GM23338 (cell line): ENCODE data around the gene IFI16.

ENCODE experiments used
- CREB1 ChIP-seq: fragments of 250-450 bp; sonication (Bioruptor Pico); IDR thresholded peaks from 2 replicates; pipeline ENCODE4 v1.5.0; 2020; ENCODE audit warnings: low read depth, mild to moderate bottlenecking, moderate library complexity
- CTCF ChIP-seq, 2 experiments: fragments of 200-600 bp in 1 of 2; sonication (generic) in 1 of 2; conservative IDR thresholded peaks; 2 replicates each; pipeline versions ENCODE4 v1.5.1 to v1.6.1; 2016 to 2017; ENCODE audit warnings: antibody characterized with exemption in 2 of 2, low read depth in 2 of 2, mild to moderate bottlenecking in 2 of 2, moderate library complexity in 1 of 2
- ETS1 ChIP-seq: IDR thresholded peaks from 2 replicates; pipeline ENCODE4 v1.6.1; 2016; ENCODE audit warnings: antibody characterized with exemption
- EZH2 ChIP-seq: fragments of 200-600 bp; sonication (generic); IDR thresholded peaks from one replicate; pipeline ENCODE4 v1.8.0; 2017; ENCODE audit warnings: antibody characterized with exemption, mild to moderate bottlenecking, low read depth; ENCODE audit not compliant: unreplicated experiment
- EZH2phosphoT487 ChIP-seq: fragments of 200-600 bp; sonication (generic); IDR thresholded peaks from one replicate; pipeline ENCODE4 v1.8.1; 2018; ENCODE audit warnings: antibody characterized with exemption; ENCODE audit not compliant: unreplicated experiment
- JUNB ChIP-seq: IDR thresholded peaks from one replicate; pipeline ENCODE4 v1.6.1; 2016; ENCODE audit warnings: antibody characterized with exemption; ENCODE audit not compliant: unreplicated experiment
- NANOG ChIP-seq: IDR thresholded peaks from 2 replicates; pipeline ENCODE4 v1.6.1; 2016; ENCODE audit warnings: antibody characterized with exemption, borderline replicate concordance
- POLR2AphosphoS5 ChIP-seq: IDR thresholded peaks from 2 replicates; pipeline ENCODE4 v1.6.1; 2016; ENCODE audit warnings: antibody characterized with exemption, low read depth
- REST ChIP-seq: IDR thresholded peaks from one replicate; pipeline ENCODE4 v1.6.1; 2018; ENCODE audit warnings: antibody characterized with exemption; ENCODE audit not compliant: unreplicated experiment
- ZNF114 ChIP-seq: fragments of 250-450 bp; sonication (Bioruptor Pico); IDR thresholded peaks from 2 replicates; pipeline ENCODE4 v1.5.0; 2020; ENCODE audit warnings: mild to moderate bottlenecking, moderate library complexity
- ZNF331 ChIP-seq: fragments of 250-450 bp; sonication (Bioruptor Pico); IDR thresholded peaks from 2 replicates; pipeline ENCODE4 v1.5.0; 2020; ENCODE audit warnings: low read depth, mild to moderate bottlenecking, moderate library complexity

GRCh38 chr1:159010391-159010790 is 684 bp downstream of the IFI16 start:
- TF ChIP-seq CTCF (conservative IDR thresholded peaks at IDR 0.05; ENCODE audit: low read depth in 2 of 2) (no peak), CREB1 (no peak), ETS1 (no peak), ZNF114 (CRISPR knock-in tag) (no peak), JUNB (no peak), EZH2phosphoT487 (no peak), EZH2 (no peak), REST (no peak), POLR2AphosphoS5 (no peak), ZNF331 (CRISPR knock-in tag) (no peak), NANOG (no peak)
